Gastrocnemius medialis (tissue), 4 donors: Measurements from ENCODE around the gene DPP10. TPM values are rescaled to one million over a fixed set of nuclear protein-coding genes. Genes with fewer than 3 reads are reported as not detected.

Experiments used
- ATAC-seq, 2 donors: fragments of 150-250 bp; one replicate each; pipeline ENCODE4 v1.9.1; 2016
- DNase-seq, 2 donors: peaks; one replicate each; pipeline ENCODE4 v3.0.0-alpha.2; 2019
- H3K27ac ChIP-seq, 4 donors: fragments of 200-600 bp; sonication (generic); 1 replicate in 1 of 4; 2 replicates in 3 of 4; pipeline ENCODE4 v1.5.1; 2016 to 2018; ENCODE audit warnings: mild to moderate bottlenecking in 2 of 4, moderate library complexity in 1 of 4
- H3K27me3 ChIP-seq, 3 donors: fragments of 200-600 bp; sonication (generic) in 2 of 3; 1 replicate in 1 of 3; 2 replicates in 2 of 3; pipeline versions ENCODE4 v1.5.1 to v1.6.0; 2016 to 2019; ENCODE audit warnings: mild to moderate bottlenecking in 1 of 3, moderate library complexity in 1 of 3
- H3K36me3 ChIP-seq, 2 donors: fragments of 200-600 bp; sonication (generic) in 1 of 2; one replicate each; pipeline ENCODE4 v1.5.1; 2017 to 2018
- H3K4me1 ChIP-seq, 2 donors: fragments of 200-600 bp; sonication (generic) in 1 of 2; one replicate each; pipeline ENCODE4 v1.5.1; 2016 to 2017; ENCODE audit warnings: mild to moderate bottlenecking in 2 of 2
- H3K4me3 ChIP-seq, 4 donors: fragments of 200-600 bp; sonication (generic) in 3 of 4; 1 replicate in 1 of 4; 2 replicates in 3 of 4; pipeline ENCODE4 v1.5.1; 2016 to 2019; ENCODE audit warnings: mild to moderate bottlenecking in 2 of 4
- H3K9me3 ChIP-seq, 3 donors: fragments of 200-600 bp; sonication (generic) in 2 of 3; 1 replicate in 1 of 3; 2 replicates in 2 of 3; pipeline ENCODE4 v1.5.1; 2016 to 2019
- CTCF ChIP-seq, 5 experiments: fragments of 450-650 bp in 3 of 5; fragments of 200-600 bp in 2 of 5; sonication (generic) in 2 of 5; IDR thresholded peaks in 4 of 5; conservative IDR thresholded peaks in 1 of 5; 1 replicate in 4 of 5; 2 replicates in 1 of 5; pipeline ENCODE4 v1.5.1; 2016 to 2019; ENCODE audit warnings: antibody characterized with exemption in 5 of 5, mild to moderate bottlenecking in 3 of 5, moderate library complexity in 3 of 5
- POLR2A ChIP-seq, 2 donors: fragments of 450-650 bp; IDR thresholded peaks; one replicate each; pipeline ENCODE4 v1.6.1; 2017; ENCODE audit warnings: antibody characterized with exemption in 2 of 2, mild to moderate bottlenecking in 2 of 2, moderate library complexity in 2 of 2
- in situ Hi-C, 4 donors: fragments of 200-750 bp; cut with MboI; loops; one replicate each; pipeline versions ENCODE4 v1.15.0 to v1.8.0; 2017; ENCODE audit warnings: low sequenced_read_pairs in 4 of 4
- intact Hi-C: fragments of 100-400 bp; cut with DNase I; formaldehyde crosslinking; loops from one replicate; pipeline ENCODE4 v1.15.1; 2023; ENCODE audit warnings: low total_unique reads
- total RNA-seq, 4 donors: library from RNA; depleted of rRNA; stranded (reverse); fragments of >200 nt; gene quantifications; one replicate each; pipeline versions ENCODE4 v1.1.0 to v1.2.3, GENCODE V29; 2016

DPP10 gene
- total RNA-seq, 4 donors from 2014 or later: not detected

DNA sequence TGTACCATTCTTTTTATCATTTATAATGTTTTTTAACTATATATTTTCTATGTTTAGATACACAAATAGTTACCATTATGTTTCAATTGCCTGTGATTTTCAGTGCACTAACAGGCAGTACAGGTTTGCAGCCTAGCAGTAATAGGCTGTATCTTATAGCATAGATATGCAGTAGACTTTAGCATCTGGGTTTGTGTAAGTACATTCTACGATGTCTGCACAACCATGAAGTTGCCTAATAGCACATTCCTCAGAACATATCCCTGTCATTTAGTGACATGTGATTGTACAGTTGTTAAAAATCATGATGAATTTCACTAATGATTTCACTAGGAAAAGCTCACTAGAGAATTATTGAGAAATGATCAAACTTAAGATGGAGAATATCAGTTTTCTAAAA is 884.6 kb downstream of the DPP10 start:
- intact Hi-C loops: no loop called here
- Histone ChIP-seq H3K4me1 (no peaks in the 10 kb centered on the region), H3K36me3 (no peaks in the 10 kb centered on the region), H3K4me3 (no peak overlapping the region), H3K9me3 (no peaks in the 10 kb centered on the region), H3K27me3 (no peaks in the 10 kb centered on the region), H3K27ac (no peak overlapping the region)
- TF ChIP-seq POLR2A (IDR thresholded peaks at IDR 0.05) (no peak), CTCF (IDR thresholded peaks at IDR 0.05 in 4 of 5, conservative IDR thresholded peaks at IDR 0.05 in 1 of 5) (no peak)
- in situ Hi-C loops: no loop called here
- DNase-seq: no peak
- no peak for ATAC-seq

DNA sequence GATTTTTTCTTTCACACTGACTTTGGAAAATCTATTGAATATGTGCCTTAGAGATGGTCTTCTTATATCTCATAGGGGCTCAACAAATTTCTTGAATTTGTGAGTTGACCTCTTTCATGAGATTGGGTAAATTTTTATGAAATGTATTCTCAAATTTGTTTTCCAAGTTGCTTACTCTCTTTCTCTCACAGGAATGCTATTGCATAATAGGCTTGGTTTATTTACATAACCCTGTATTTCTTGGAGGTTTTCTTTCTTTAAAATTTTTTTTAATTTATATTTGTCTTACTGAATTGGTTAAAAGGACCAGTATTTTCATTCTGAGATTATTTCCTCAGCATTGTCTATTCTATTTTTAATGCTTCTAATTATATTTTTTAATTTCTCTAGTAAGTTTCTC is 917.1 kb downstream of the DPP10 start:
- Histone ChIP-seq H3K4me3 (no peak overlapping the region), H3K4me1 (no peaks in the 10 kb centered on the region), H3K9me3 (no peaks in the 10 kb centered on the region), H3K36me3 (no peaks in the 10 kb centered on the region), H3K27me3 (no peaks in the 10 kb centered on the region), H3K27ac (no peak overlapping the region)
- DNase-seq: no peak
- intact Hi-C loops: no loop called here
- no peak for TF ChIP-seq POLR2A (IDR thresholded peaks at IDR 0.05)
- in situ Hi-C loops: no loop called here
- no peak for ATAC-seq

DNA sequence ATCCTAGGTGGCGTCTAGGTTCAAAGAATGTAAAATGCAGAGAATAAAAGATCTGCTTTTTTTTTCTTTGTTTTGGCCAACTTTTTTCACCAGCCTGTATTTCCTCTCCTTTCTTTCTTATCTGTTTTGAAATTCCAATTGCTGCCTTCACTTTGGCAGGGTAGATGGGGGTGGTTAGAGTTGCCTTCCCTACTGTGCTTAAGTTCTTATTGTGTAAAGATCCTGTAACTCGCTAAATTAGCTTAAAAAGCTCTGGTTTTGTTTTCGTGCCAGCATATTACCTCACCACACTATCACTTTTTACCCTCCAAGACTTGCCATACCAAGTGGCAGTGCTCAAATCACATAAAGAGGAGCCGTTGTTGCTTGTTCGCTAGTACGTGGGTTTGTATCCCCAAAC is 921.7 kb downstream of the DPP10 start:
- in situ Hi-C loops: no loop called here
- H3K9me3 ChIP-seq: no peaks in the 10 kb centered on the region
- no peaks in the 10 kb centered on the region for H3K36me3 ChIP-seq
- no peak for DNase-seq
- H3K4me1 ChIP-seq: no peaks in the 10 kb centered on the region
- no peak overlapping the region for H3K4me3 ChIP-seq
- H3K27me3 ChIP-seq: no peaks in the 10 kb centered on the region
- TF ChIP-seq POLR2A (IDR thresholded peaks at IDR 0.05) (no peak), CTCF (IDR thresholded peaks at IDR 0.05 in 4 of 5, conservative IDR thresholded peaks at IDR 0.05 in 1 of 5) (no peak)
- intact Hi-C loops: no loop called here
- no peak for ATAC-seq
- H3K27ac ChIP-seq: no peak overlapping the region

DNA sequence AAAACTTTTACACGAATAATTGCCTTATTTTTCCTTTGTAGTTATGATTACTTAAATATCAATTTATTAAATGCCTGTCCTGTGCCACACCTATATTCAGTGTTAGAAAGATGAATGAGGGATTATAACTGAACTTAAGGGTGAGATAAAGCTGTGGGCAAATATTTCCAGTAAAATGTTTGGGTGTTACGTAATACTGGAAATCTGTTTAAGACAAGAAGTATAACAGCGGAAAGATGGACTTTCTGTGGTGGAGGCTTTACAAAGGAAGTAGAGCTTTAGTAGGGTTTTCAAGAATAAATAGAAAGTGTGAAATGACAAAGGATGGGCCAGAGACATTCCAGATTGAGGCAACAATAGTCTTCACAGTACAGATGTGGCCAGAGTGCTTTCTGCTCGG is 927.0 kb downstream of the DPP10 start:
- no peak overlapping the region for H3K4me3 ChIP-seq
- no peaks in the 10 kb centered on the region for H3K36me3 ChIP-seq
- DNase-seq (no peak), ATAC-seq (no peak)
- no peaks in the 10 kb centered on the region for H3K9me3 ChIP-seq
- no peak overlapping the region for H3K27ac ChIP-seq
- H3K27me3 ChIP-seq: no peaks in the 10 kb centered on the region
- in situ Hi-C loops (no loop called here), intact Hi-C loops (no loop called here)
- TF ChIP-seq CTCF (IDR thresholded peaks at IDR 0.05 in 4 of 5, conservative IDR thresholded peaks at IDR 0.05 in 1 of 5): no peak
- no peak for TF ChIP-seq POLR2A (IDR thresholded peaks at IDR 0.05)
- no peaks in the 10 kb centered on the region for H3K4me1 ChIP-seq

DNA sequence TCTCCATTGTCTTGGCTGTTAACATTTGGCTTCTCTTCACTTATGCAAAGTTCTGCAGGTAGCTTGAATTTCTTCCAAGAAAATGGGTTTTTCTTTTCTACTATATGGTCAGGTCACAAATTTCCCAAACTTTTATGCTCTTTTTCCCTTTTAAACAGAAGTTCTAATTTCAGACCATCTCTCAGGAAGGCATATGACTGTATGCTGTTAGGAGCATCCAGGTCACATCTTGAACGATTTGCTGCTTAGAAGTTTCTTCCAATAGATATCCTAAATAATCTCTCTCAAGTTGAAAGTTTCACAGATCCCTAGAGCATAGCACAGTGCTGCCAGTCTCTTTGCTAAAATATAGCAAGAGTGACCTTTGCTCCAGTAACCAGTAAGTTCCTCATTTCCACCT is 932.5 kb downstream of the DPP10 start:
- no peaks in the 10 kb centered on the region for H3K27me3 ChIP-seq
- H3K36me3 ChIP-seq: no peaks in the 10 kb centered on the region
- H3K4me3 ChIP-seq: no peak overlapping the region
- H3K9me3 ChIP-seq: no peaks in the 10 kb centered on the region
- in situ Hi-C loops: no loop called here
- no peak for ATAC-seq
- H3K27ac ChIP-seq: no peak overlapping the region
- TF ChIP-seq CTCF (IDR thresholded peaks at IDR 0.05 in 4 of 5, conservative IDR thresholded peaks at IDR 0.05 in 1 of 5) (no peak), POLR2A (IDR thresholded peaks at IDR 0.05) (no peak)
- intact Hi-C loops: no loop called here
- no peaks in the 10 kb centered on the region for H3K4me1 ChIP-seq
- DNase-seq: no peak
